ENCODE data around the gene KMT5C.

- no peak for TF ChIP-seq CTCF (conservative IDR thresholded peaks at IDR 0.05)
- no peak for TF ChIP-seq ZFX (IDR thresholded peaks at IDR 0.05)
Observed at GRCh38 chr19:55308281-55308680, 31.4 kb upstream of the KMT5C start.

All from C4-2B (cell line).